Immature natural killer cell (primary cell): ENCODE results near the gene ARPC1B. TPM values are rescaled to one million over a fixed set of nuclear protein-coding genes. Genes with fewer than 3 reads are reported as not detected.
"Not testable (repeated sequence)": the region's sequence is repeated elsewhere in the genome, so short reads cannot be mapped to it uniquely, and the experiment has no call there.

Source experiments
- DNase-seq, 3 donors: peaks; one replicate each; pipeline ENCODE4 v3.0.0; 2022; ENCODE audit warnings: mixed read lengths in 1 of 3
- H3K27ac Mint-ChIP-seq, 6 donors: one replicate each; pipeline ENCODE4 v1.8.0; 2020; ENCODE audit warnings: mixed read lengths in 6 of 6, mild to moderate bottlenecking in 5 of 6, inconsistent platforms in 4 of 6, moderate library complexity in 3 of 6
- H3K27me3 Mint-ChIP-seq, 3 donors: one replicate each; pipeline ENCODE4 v1.8.0; 2020 to 2021; ENCODE audit warnings: low read depth in 3 of 3, mild to moderate bottlenecking in 3 of 3, mixed read lengths in 3 of 3, moderate library complexity in 3 of 3, inconsistent platforms in 1 of 3
- H3K36me3 Mint-ChIP-seq, 3 donors: one replicate each; pipeline ENCODE4 v1.8.0; 2020; ENCODE audit warnings: mixed read lengths in 3 of 3, inconsistent platforms in 2 of 3, mild to moderate bottlenecking in 2 of 3
- H3K4me1 Mint-ChIP-seq, 2 donors: one replicate each; pipeline ENCODE4 v1.8.0; 2020; ENCODE audit warnings: inconsistent platforms in 2 of 2, mild to moderate bottlenecking in 2 of 2, mixed read lengths in 2 of 2, moderate library complexity in 1 of 2
- H3K4me3 Mint-ChIP-seq, 5 donors: one replicate each; pipeline ENCODE4 v1.8.0; 2020; ENCODE audit warnings: mild to moderate bottlenecking in 5 of 5, mixed read lengths in 5 of 5, inconsistent platforms in 3 of 5, moderate library complexity in 3 of 5
- H3K9me3 Mint-ChIP-seq, 6 donors: one replicate each; pipeline ENCODE4 v1.8.0; 2020; ENCODE audit warnings: mild to moderate bottlenecking in 6 of 6, mixed read lengths in 6 of 6, inconsistent platforms in 4 of 6, moderate library complexity in 3 of 6
- polyA plus RNA-seq, 3 donors: library from polyadenylated mRNA; unstranded; fragments of 300-500 nt; fragmentation: Illumina TruSeq; gene quantifications; one replicate each; pipeline ENCODE4 v1.2.3, GENCODE V29; 2021

The ARPC1B gene
- polyA plus RNA-seq: 100 to 1,000 TPM; 582 to 834 (median 626) TPM

DNA sequence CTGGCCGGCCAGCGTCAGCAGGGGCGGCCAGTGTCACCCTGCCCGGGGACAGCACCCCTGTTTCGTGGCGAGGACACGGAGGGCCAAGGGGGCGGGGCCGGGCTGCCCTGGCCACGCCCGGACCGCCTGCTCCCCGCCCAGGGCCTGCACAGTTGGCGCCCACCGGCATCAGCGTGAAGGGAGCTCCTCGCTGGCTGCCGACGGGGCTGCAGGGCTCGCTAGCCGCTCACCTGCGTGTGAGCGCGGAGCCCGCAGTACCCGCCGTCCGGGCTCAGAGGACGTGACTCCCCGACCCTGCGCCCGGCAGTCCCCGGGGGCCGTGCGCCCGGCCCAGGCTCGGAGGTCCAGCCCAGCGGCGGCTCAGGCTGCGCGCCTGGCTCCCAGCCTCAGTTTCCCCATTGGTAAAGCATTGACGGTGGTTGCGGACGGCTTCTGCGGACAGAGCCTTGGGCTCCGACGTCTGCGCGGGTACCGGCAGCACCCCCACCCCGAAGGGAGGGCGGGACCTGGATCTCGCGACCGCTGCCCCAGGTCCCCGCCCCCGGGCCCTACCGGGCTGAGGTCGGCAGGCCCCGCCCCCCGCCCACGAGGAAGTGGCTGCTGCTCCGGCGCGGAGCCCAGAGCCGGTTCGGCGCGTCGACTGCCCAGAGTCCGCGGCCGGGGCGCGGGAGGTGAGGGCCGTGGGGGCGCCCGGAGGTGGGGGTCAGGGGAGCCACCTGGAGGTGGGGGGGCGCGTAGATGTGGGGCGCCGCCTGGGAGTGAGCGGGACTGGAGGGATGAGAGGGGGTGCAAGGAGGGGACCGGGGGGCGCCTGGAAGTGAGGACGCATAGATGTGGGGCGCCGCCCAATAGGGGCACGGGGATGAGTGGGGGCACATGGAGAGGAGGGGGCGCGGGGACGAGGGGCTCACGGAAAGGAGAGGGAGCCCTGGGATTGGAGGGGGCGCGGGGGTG, at the start of gene ARPC1B:
Gene ARPC1B (plus strand): TSS at position 620 of the 954 bp plus-strand sequence. CDS start 10,985 bp downstream, outside the sequence.
- H3K27me3 Mint-ChIP-seq: peaks cover 0 to 3% (median 0%) of the 10 kb centered on the region in 3 donors
- no peaks in the 10 kb centered on the region for H3K9me3 Mint-ChIP-seq
- peak within 1 kb of the TSS; percentile 40 to 88 (median 82) for H3K27ac Mint-ChIP-seq
- peaks cover 0 to 7% (median 4%) of the 10 kb centered on the region in 3 donors for H3K36me3 Mint-ChIP-seq
- DNase-seq: peak; percentile 75 to 82 (median 81)
- H3K4me1 Mint-ChIP-seq: peaks cover 23 to 25% of the 10 kb centered on the region in 2 donors
- peak within 1 kb of the TSS; percentile 70 to 83 (median 81) for H3K4me3 Mint-ChIP-seq

DNA sequence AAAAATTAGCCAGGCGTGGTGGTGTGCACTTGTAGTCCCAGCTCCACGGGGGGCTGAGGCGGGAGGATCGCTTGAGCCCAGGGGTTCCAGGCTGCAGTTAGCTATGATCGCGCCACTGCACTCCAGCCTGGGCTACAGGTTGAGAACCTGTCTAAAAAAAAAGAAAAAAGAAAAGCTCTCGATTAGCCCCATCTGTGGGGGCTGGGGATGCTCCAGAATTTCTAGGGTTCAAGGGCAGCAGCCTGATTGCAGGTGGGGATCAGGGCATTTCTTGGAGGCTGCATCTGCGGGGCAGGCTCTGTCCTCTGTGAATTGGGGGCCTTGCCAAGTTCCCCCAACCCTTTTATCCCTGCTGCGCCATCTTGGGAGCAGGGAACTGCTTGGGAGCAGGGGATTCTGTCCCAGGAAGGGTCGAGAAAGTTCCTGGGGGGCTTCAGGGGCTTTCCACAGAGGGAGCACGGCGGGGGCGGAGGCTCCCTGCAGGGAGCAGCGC, 49.5 kb upstream of the ARPC1B start:
- H3K27ac Mint-ChIP-seq: peak overlapping the region; percentile 87 to 93 (median 88)
- peak overlapping the region; percentile 87 to 95 (median 91) for H3K4me3 Mint-ChIP-seq
- H3K4me1 Mint-ChIP-seq: peaks cover 37 to 44% of the 10 kb centered on the region in 2 donors
- H3K36me3 Mint-ChIP-seq: no peaks in the 10 kb centered on the region
- peaks cover 15 to 19% (median 19%) of the 10 kb centered on the region in 3 donors for H3K27me3 Mint-ChIP-seq
- H3K9me3 Mint-ChIP-seq: no peaks in the 10 kb centered on the region
- no peak for DNase-seq

GRCh38 chr7:99325592-99326407, 48.7 kb upstream of the ARPC1B start, which contains the start of gene ARPC1A:
ARPC1A (plus strand) TSS chr7:99325898; CDS start chr7:99333354, 7,456 bp downstream.
- peak; percentile 92 to 95 (median 94) for DNase-seq
- Mint-ChIP-seq H3K36me3 (no peaks in the 10 kb centered on the region), H3K9me3 (no peaks in the 10 kb centered on the region), H3K27ac (peak within 1 kb of the TSS; percentile 87 to 97 (median 90)), H3K4me1 (peaks cover 44 to 51% of the 10 kb centered on the region in 2 donors), H3K27me3 (peaks cover 15 to 22% (median 19%) of the 10 kb centered on the region in 3 donors), H3K4me3 (peak within 1 kb of the TSS; percentile 87 to 95 (median 91))

- peaks cover 50 to 57% of the 10 kb centered on the region in 2 donors for H3K4me1 Mint-ChIP-seq
- H3K9me3 Mint-ChIP-seq: no peaks in the 10 kb centered on the region
- H3K27me3 Mint-ChIP-seq: peaks cover 15 to 22% (median 19%) of the 10 kb centered on the region in 3 donors
- no peak for DNase-seq
- no peaks in the 10 kb centered on the region for H3K36me3 Mint-ChIP-seq
- peak overlapping the region; percentile 87 to 97 (median 90) for H3K27ac Mint-ChIP-seq
- peak overlapping the region; percentile 87 to 95 (median 91) for H3K4me3 Mint-ChIP-seq
Observed at GRCh38 chr7:99326408-99326782, 48.1 kb upstream of the ARPC1B start.

GRCh38 chr7:99330314-99330961, 44.1 kb upstream of the ARPC1B start:
- peak overlapping the region; percentile 74 to 85 (median 78) for H3K27ac Mint-ChIP-seq
- not testable (repeated sequence) for H3K36me3 Mint-ChIP-seq, H3K9me3 Mint-ChIP-seq
- peaks cover 65 to 72% of the 10 kb centered on the region in 2 donors for H3K4me1 Mint-ChIP-seq
- DNase-seq: peak in 1 of 3 donors; percentile 14
- H3K4me3 Mint-ChIP-seq: peak overlapping the region; percentile 9 to 60 (median 36)
- H3K27me3 Mint-ChIP-seq: peaks cover 7 to 16% (median 11%) of the 10 kb centered on the region in 3 donors

- H3K27me3 Mint-ChIP-seq: peaks cover 2 to 11% (median 7%) of the 10 kb centered on the region in 3 donors
- peaks cover 3 to 10% (median 4%) of the 10 kb centered on the region in 3 donors for H3K36me3 Mint-ChIP-seq
- DNase-seq: no peak
- peak overlapping the region in 1 of 5 donors; percentile 25 for H3K4me3 Mint-ChIP-seq
- H3K4me1 Mint-ChIP-seq: peaks cover 62 to 73% of the 10 kb centered on the region in 2 donors
- H3K27ac Mint-ChIP-seq: peak overlapping the region in 5 of 6 donors; percentile 58 to 80 (median 75)
- H3K9me3 Mint-ChIP-seq: no peaks in the 10 kb centered on the region
Observed at GRCh38 chr7:99331002-99331401, 43.5 kb upstream of the ARPC1B start.

- Mint-ChIP-seq H3K27ac (peak overlapping the region in 2 of 6 donors; percentile 4 to 29), H3K9me3 (no peaks in the 10 kb centered on the region), H3K4me3 (no peak overlapping the region), H3K36me3 (peaks cover 13 to 42% (median 16%) of the 10 kb centered on the region in 3 donors), H3K27me3 (no peaks in the 10 kb centered on the region), H3K4me1 (peaks cover 2 to 10% of the 10 kb centered on the region in 2 donors)
- DNase-seq: no peak
Observed at GRCh38 chr7:99339595-99339994, 34.9 kb upstream of the ARPC1B start.

DNA sequence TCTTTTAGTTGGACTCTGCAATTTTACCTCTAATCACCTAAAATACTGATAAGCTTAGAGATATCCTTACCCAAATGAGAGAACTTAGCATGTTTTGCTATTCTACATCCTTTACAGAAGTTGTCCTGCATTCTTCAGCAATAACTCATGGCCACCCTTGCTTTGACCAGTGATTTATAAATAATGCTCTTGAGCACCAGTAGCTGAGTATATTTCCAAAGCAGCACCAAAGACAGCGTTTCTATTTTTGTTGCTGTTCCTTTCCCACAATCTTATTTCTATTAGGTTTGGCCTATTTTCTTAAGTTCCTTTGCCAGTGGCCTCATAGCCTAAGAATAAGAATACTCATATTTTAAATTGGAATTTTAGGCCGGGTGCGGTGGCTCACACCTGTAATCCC, 33.9 kb upstream of the ARPC1B start:
- peaks cover 9 to 40% (median 18%) of the 10 kb centered on the region in 3 donors for H3K36me3 Mint-ChIP-seq
- H3K27me3 Mint-ChIP-seq: no peaks in the 10 kb centered on the region
- no peaks in the 10 kb centered on the region for H3K9me3 Mint-ChIP-seq
- peaks cover 0 to 5% of the 10 kb centered on the region in 2 donors for H3K4me1 Mint-ChIP-seq
- no peak overlapping the region for H3K27ac Mint-ChIP-seq
- no peak overlapping the region for H3K4me3 Mint-ChIP-seq
- DNase-seq: no peak

- peaks cover 0 to 3% (median 0%) of the 10 kb centered on the region in 3 donors for H3K27me3 Mint-ChIP-seq
- H3K4me3 Mint-ChIP-seq: no peak overlapping the region
- peaks cover 0 to 5% of the 10 kb centered on the region in 2 donors for H3K4me1 Mint-ChIP-seq
- no peaks in the 10 kb centered on the region for H3K9me3 Mint-ChIP-seq
- peaks cover 5 to 30% (median 13%) of the 10 kb centered on the region in 3 donors for H3K36me3 Mint-ChIP-seq
- H3K27ac Mint-ChIP-seq: peak overlapping the region in 1 of 6 donors; percentile 23
- DNase-seq: no peak
Observed at GRCh38 chr7:99344061-99344647, 30.4 kb upstream of the ARPC1B start.

- H3K9me3 Mint-ChIP-seq, H3K27me3 Mint-ChIP-seq, H3K4me3 Mint-ChIP-seq, DNase-seq, H3K4me1 Mint-ChIP-seq: not testable (repeated sequence)
- Mint-ChIP-seq H3K36me3 (peaks cover 6 to 12% (median 7%) of the 10 kb centered on the region in 3 donors), H3K27ac (peak overlapping the region in 1 of 6 donors; percentile 23)
Observed at GRCh38 chr7:99350641-99351040, 23.9 kb upstream of the ARPC1B start.

DNA sequence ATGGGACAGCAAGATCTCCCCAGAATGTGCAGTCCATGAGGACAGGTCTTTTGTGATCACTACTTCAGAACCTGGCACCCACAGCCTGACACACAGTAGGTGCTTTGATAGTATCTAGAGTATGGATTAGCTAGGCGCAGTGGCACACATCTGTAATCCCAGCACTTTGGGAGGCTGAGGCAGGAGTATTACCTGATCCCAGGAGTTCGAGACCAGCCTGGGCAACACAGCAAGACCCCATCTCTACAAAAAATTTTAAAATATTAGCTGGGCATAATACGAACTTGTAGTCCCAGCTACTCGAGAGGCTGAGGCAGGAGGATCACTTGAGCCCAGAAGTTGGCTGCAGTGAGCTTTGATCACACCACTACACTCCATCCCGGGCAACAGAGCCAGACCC, 22.3 kb upstream of the ARPC1B start:
- Mint-ChIP-seq H3K4me1 (no peaks in the 10 kb centered on the region), H3K4me3 (no peak overlapping the region), H3K27ac (no peak overlapping the region), H3K27me3 (peaks cover 0 to 3% (median 2%) of the 10 kb centered on the region in 3 donors), H3K36me3 (peaks cover 6 to 14% (median 7%) of the 10 kb centered on the region in 3 donors), H3K9me3 (no peaks in the 10 kb centered on the region)
- DNase-seq: no peak

DNA sequence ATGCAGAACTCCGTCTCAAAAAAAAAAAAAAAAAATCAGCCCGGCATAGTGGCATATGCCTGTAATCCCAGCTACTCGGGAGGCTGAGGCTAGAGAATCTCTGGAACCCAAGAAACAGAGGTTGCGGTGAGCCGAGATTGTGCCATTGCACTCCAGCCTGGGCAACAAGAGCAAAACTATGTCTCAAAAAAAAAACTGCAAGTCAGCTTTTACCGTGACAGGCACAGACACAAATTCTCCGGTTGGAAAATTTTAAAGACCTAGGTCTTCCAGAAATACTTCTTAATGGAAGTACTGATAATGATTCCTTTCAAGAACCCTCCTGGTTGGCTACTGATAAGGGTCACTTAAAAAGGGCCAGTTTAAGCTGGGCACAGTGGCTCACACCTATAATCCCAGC, 19.4 kb upstream of the ARPC1B start:
- Mint-ChIP-seq H3K27ac (no peak overlapping the region), H3K36me3 (peaks cover 12 to 26% (median 13%) of the 10 kb centered on the region in 3 donors), H3K9me3 (no peaks in the 10 kb centered on the region)

More for the DNA sequence above, 19.4 kb upstream of the ARPC1B start:
- no peak overlapping the region for H3K4me3 Mint-ChIP-seq
- DNase-seq: no peak
- peaks cover 0 to 2% (median 2%) of the 10 kb centered on the region in 3 donors for H3K27me3 Mint-ChIP-seq
- no peaks in the 10 kb centered on the region for H3K4me1 Mint-ChIP-seq
